DOHH2 (cell line): ENCODE measurements around the gene SKIL.

Experiments
- CTCF ChIP-seq: fragments of 200-600 bp; sonication (generic); IDR thresholded peaks from one replicate; pipeline ENCODE4 v1.5.1; 2014; ENCODE audit warnings: antibody characterized with exemption, mild to moderate bottlenecking, low read depth, low read length; ENCODE audit not compliant: poor library complexity, severe bottlenecking
- EZH2phosphoT487 ChIP-seq: fragments of 200-600 bp; sonication (generic); IDR thresholded peaks from 2 replicates; pipeline ENCODE4 v1.6.1; 2017; ENCODE audit warnings: borderline replicate concordance, mild to moderate bottlenecking, antibody characterized with exemption, low read length, moderate library complexity, mixed read lengths

GRCh38 chr3:170337420-170337819, 20.1 kb upstream of the SKIL start:
- TF ChIP-seq CTCF (no peak), EZH2phosphoT487 (no peak)
